ENCODE results near the gene C4BPB. TPM values are rescaled to one million over a fixed set of nuclear protein-coding genes. Genes with fewer than 3 reads are reported as not detected.

The C4BPB gene
- polyA plus RNA-seq, 1 donor = 0.50 TPM

DNA sequence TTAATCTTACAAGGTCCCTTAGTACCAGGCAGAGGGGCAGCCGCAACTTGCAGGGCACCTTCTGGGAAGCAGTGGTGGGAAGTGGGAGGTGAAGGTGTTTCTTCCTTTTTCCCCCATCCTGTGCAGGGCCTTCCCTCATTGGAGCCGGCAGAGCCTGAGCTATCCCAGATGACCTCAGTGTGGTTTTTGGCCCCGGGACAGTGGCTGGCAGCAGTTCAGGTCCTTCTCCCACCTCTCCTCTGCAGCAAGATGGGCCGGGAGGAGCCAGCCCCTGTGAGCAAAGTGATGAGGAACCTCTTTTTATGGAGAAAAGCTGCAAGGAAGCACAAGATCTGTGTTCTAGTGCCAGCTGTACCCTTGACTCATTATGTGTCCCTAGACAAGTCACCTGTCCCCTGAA, 28.8 kb upstream of the C4BPB start:
- no peak for DNase-seq

DNA sequence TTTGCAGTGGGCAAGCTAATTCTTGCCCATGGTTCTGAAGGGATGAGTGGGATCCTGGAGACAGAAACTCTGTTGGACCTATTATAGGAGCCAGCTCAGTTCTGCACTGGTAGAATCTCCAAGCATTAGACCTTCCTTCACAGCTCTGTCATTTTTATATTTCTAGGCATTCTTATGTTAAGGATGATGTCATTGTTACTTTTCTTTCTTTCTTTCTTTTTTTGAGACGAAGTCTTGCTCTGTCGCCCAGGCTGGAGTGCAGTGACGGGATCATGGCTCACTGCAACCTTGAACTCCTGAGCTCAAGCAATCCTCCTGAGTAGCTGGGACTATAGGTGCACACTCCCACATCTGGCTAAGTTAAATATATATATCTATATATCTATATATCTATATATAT, 28.1 kb upstream of the C4BPB start:
- no peak for DNase-seq

DNA sequence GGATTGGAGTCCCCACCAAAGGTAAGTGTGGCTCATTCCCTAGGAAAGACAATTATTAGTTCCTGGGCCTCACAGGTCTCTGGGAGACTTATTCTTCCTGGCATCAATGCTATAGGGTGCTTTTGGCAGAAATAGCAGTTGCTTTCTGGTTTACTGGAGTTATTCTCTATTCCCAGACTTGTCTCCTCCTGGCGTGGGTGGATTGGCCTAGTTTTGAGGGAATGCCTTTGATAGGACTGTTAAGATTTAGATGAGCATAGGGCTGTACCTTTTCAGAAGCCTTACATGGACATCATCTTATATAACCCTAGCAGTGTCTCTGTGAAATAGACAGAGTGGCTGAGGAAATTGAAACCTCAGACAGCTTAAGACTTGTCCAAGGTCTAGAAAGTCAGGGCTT, 26.6 kb upstream of the C4BPB start:
- DNase-seq = no peak

DNA sequence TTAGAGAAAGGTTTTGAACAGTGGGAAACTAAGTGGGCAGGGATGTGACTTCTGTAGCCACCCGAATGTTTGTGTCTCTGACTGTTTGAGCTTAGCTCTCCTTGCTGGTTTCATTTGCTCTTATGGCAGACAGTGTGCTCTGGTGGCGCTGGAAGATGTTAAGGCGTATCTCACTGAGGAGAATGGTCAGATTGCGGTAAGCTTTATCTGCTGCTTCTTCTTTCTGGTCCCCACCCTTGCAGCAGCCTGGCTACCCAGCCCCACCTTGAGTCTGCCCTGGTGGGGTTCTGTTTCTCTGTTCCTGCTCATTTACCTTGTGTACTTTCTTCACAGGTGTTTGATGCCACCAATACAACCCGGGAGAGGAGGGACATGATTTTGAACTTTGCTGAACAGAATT, 25.6 kb upstream of the C4BPB start:
- DNase-seq = no peak

DNA sequence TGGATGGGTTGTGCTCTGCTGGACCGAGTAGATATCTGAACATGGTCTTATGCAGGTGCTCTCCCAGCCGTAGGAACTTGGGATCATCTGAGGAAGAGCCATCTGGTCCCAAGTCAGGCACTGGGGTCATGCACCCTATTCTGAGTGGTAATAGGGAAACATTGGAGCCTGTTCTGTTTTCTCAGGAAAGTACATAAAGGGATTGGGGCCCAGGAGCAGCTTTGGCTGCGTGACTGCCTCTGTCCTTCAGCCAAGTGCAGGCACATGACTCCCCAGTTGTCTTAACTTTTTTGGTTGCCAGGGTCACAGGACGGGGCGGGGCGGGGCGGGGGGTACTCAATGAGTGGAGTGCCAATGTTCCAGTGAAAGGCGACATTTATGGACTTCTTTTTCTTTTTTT, 24.1 kb upstream of the C4BPB start:
- no peak for DNase-seq

DNA sequence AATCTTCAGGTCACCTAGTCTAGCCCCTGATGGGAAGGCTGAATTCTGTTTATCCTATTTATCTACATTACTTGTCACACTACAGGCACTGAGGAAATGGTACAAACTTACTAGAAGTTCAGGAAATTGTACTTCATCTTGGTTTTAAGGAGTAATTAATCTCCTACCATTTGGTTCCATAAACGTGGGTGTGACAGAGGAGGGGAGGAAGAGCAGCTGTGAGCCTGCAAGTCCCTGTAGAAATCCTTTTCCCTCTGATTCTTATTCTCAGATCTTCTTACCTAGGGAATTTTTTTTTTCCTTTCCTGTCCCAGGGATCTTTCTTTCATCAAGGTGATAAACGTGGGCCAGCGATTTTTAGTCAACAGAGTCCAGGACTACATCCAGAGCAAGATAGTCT, 21.5 kb upstream of the C4BPB start:
- DNase-seq = no peak

DNA sequence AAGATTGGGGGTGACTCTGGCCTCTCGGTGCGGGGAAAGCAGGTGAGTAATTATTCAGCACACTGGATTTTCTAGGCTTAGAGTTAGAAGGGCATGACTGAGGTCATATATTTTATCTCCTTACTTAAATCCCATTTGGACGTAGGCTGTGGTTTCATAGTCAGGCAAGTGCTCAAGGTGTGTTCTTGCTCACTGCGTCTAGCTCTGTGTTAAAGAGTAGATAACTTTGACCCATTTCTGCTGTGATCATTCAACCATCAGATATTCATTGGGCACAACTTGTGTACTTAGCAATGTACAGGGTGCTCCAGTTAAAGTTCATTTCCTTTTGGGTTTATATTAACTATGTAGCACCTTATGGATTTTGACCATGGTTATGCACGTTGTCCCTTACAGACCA, 21.0 kb upstream of the C4BPB start:
- DNase-seq = no peak

DNA sequence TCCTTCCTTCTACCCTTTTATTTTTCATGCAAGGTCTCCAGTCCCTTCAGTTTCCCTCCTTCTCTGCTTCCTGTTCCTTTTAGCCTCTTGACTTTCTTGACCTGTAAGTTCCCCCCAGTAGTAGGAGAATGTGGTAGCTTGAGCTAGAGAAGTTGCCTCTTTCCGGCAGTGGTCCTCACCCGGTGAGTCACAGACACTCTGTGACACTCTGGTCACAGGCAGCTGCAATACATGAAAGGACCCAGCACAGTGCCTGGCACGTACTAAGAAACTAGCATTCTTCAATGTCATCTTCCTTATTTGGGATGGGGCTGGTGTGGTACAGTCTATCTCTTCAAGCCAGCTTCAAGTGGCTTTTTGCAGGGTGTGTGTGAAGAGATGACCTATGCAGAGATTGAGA, 19.6 kb upstream of the C4BPB start:
- no peak for DNase-seq

DNA sequence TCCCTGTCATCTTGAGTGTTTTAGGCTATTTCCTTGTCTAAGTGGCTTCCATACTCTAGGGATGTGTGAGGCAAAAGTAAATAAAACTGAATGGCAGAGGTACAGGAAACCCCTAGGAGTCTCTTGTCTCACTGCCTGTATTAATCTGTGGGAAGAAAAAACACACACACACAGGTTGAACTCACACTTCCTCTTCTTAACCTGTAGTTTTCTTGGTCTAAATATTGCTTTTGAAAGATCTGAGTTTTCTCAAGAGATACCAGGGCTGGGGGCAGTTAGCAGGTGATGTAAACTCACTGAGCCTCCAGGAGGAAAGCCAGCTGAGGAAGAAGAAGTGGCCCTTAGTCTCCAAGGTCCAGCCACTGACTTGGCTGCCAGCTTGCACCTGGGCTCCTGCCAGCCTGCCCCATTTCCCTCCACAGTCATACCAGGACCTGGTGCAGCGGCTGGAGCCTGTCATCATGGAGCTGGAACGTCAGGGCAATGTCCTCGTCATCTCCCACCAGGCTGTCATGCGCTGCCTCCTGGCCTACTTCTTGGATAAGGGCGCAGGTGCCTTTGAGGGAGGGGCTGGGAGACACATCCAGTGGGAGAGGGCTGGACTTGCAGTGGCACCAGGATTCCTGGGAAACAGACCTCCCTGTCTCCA, 18.7 kb upstream of the C4BPB start:
- DNase-seq = no peak

DNA sequence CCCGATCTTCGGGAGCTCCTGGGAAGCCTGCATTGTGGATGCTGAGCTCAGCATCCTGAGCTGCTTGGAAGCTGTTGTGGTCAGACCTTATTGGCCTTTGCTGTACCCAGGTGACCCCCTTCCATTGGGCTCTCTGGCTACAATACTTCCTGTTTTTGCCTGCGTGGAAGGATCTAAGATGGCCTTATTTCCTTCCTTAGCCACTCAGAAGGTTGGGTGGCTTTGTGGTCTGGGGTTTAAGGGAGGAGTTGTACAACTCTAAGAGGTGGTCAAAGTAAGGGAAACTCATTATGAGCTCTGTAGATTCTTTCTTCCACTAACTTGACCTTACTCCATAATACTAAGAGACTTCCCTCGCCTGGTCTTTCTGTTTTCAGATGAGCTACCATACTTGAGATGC, 17.8 kb upstream of the C4BPB start:
- no peak for DNase-seq

DNA sequence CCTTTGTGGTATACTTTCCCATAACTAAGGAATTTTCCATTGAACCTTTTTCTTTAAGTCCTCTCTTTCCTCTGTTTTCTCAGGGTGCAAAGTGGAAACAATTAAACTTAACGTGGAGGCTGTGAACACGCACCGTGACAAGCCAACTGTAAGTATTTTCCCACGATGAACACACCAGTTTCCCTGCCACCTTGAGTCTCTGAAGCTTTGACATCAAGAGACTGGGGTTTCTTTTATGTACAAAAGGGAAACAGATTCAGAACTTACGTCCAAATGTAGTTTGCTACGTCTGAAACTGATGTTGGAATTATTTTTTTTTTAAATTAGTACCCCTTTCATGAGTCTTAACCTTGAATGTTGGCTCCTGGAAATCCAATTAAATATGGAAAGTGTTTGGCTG, 17.2 kb upstream of the C4BPB start:
- no peak for DNase-seq

DNA sequence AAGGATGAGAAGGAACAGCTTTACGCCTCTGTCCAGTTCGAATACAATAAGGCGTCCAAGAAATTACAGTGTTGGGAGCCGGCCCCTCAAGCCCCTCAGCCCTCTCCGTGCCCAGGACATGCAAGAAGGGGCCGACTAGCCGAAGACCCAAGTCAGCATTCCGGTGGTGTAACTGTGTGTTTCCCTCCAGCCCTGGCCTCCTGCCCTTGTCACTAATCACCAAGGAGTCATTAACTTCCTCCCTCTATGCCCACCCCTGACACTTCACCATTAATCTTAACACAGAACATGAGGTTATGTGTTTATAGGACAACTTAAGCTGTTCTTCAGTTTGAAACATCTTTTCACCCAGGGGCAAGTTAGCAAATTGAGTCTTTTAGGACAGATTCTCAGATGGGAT, 16.4 kb upstream of the C4BPB start:
- DNase-seq = peak; percentile 50

DNA sequence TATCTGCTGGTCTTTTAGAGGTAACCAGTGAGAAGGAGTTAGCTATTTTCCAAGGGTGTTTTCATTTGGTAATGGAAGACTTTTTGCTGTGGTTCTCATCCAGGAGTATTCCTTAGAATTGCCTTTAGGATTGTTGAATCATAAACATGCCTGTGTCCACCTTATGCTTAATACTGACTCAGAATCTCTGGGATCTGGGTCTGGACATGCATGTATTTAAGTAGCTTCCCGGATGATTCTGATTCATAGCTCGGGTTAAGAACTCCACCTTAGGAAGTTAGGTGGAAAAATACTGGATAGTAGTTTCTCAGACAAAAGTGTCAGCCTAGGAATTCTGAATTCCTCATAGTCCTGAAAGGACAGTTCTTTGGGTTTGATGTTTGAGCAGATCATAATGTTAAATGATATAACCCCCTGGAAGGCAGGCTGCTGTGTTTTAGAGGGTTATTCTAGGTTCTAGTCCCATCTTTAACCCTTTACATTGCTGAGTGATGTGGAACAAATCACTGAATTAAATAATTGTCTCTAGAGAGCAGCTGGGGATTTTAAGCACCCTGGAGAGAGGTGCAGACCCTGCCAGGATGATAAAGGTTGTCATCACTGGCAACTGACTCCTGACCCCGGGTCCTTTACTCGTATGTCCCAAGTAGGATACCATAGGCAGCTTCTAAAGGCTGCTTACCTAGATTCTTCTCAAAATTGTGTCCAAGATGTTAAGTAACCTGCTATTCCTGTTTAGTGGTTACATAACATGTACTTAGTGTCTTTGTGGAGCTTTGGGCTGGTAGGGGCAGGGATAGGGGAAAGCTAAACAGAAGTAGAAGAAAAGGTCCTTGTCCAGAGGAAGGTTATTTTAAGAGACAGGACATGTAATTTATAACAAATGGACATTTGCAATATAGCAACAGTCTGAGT, 14.5 kb upstream of the C4BPB start:
- no peak for DNase-seq

DNA sequence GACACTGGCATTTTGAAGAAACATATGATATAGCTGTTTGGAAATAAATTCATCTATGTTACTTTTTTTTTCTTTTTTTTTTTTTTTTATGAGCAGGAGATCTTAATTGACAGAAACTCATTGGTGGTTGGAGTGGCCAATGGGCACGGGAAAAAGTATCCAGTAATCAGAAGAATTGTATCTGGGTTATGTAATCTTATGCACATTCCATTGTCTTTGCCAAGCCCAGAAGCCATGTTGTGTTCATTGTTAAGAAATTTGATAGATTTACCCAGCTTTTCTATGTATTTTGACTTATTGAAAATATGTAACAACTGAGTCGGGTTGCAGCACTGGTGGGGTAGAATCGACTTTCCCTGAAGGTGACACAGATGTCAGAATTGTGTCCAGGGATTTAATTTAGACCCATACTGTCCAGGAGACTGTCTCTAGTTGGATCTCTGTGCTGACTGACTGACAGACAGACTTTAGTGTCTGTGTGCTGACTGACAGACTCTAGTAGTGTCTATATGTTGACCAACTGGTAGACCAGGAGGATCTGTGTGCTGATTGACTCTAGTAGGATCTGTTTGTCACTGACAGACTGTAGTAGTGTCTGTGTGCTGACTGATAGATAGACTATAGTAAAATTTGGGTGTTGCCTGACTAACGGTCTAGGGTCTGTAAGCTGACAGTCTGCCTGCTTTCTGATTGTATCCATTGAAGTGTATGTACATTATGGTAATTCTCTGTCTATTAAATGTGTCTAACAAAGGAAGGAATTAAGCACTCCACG, 12.3 kb upstream of the C4BPB start:
- no peak for DNase-seq

DNA sequence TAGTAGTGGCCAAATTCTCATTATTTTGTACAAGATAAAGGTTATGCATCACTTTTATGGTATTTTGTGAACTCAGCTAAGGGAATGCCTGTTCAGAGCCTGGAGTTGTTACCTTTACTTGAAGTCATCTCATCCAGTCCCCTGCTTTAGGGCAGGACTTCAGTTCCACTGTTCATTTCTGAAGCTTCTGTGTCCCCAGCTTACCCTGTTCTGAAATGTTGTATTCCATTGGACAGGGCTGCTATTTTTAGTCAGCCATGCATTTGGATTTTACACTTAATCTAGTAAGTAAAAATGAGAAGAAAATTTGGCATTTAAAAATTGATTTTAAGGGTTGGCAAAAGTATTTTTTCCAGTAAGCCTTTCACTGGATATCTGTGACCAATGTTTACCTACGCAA, 11.6 kb upstream of the C4BPB start:
- DNase-seq = no peak

DNA sequence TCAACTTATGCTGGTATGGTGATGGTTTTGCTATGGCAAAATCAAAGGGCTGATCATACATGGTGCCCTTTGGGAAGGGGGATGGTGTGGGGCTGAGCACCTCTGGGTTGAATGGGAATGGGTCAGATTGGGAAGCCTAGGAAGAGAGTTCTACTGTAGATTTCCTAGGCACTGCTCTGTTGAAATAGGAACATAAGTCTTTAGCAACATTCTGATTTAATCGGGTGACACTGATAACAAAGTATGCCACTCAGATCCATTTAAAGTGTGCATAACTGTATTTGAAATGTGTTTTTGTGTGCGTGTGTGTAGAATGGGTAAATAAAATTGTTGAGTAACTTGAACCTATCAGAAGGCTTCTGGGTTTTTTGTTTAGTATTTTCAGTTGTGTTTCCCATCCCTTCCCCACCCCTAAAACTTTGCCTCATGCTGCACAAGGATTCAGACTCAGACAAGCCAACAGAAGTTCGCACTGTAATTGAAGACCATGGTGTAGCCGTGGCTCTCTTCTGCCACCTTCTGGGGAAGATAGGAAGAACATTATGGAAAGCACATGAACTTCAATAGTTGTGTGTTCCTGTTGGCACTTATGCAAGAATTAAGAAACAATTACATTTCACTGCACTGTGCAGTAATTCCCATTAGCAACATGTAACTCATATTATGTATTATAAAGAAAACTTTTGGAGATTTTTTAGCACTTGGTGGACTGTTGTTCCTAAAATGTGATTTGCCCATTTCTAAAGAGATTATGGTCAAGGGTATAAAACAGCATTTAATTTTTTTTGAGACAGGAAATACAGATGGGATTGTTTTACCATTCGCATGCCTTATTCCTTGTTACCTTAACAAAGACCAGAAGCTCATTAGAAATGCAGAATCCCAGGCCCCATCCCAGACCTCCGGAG, 10.9 kb upstream of the C4BPB start:
- DNase-seq = peak; percentile 87

DNA sequence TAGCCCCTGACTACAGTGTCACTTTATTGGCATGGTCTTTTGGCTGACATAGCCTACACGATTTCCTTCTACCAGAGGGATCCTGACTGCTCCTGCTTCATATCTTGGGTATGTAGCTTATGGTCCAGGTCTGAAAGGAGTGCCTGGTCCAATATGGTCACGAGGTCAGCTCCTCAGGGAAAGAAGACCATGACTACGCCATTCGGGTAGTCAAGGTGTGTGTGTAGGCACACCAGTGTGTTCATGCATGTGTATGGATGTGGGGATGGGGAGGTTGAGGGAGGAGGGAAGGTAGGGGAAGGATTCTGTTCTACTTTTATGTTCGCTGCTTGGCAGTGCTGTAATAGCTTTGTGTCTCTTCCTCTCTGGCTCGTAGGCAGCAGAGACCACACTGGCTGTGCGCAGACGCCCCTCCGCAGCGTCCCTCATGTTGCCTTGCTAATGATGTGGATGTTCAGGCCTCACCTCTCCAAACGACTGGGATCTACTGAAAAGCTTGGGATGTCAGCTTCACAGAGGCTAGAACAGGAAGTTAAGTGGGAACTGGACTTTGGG, 10.0 kb upstream of the C4BPB start:
- DNase-seq = no peak

DNA sequence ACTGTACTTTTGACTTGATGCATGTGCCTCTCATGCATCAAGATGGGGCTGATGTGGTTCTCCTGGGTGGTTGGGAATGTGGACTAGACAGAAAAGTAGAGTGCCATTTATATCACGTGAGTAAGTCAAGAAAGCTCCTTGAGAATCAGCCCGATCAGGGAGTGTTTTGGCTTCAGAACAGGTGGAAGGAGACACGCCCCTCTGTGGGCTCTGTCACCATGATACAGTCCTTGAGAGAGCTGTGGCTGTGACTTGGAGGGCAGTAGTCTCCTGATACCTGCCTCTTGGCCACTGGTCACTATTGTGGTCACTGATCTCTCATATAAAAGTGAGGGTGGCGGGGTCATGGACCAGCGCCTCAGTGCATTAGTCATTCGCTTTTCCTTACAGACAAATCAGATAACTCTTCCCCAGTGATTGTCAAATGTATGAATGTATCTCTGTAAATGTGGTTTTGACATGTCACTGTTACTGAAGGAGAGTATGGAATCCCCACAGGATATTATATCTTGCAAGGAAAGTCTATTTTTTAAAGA, 8.9 kb upstream of the C4BPB start:
- no peak for DNase-seq

DNA sequence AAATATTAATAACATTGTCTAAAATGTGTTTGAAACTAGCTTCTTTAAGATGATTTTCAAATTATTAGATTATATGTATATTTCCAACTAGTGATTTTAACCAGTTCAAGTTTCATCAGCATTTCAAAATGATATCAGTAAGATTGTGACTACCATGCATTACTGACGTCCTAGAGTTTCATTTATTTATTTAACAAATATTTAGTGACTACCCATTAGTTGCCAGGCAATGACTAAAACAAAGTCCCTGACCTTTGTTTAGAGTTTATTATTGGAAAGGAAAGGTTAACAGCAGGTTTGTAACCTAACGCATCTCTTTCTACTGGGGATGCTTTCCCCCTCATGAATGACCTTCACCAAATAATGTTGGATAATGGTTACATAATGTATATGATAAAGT, 7.6 kb upstream of the C4BPB start:
- no peak for DNase-seq

DNA sequence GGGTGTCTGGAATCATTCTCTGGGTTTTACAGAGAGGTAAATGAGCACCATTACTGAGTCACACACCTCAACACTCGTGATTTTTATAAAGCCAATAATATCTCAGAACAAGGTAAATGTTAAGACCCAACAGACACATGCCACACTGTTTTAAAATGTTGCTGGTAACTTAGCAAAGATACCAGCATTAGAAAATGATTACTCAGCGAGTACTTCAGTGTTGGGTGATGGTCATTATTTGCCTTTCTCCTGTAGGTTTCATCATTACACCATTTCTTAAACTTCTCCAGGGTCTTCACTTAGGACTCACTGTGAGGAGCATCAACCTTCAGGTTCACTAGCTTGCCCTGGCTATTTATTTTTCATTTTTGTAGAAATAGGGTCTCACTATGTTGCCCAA, 6.9 kb upstream of the C4BPB start:
- no peak for DNase-seq

DNA sequence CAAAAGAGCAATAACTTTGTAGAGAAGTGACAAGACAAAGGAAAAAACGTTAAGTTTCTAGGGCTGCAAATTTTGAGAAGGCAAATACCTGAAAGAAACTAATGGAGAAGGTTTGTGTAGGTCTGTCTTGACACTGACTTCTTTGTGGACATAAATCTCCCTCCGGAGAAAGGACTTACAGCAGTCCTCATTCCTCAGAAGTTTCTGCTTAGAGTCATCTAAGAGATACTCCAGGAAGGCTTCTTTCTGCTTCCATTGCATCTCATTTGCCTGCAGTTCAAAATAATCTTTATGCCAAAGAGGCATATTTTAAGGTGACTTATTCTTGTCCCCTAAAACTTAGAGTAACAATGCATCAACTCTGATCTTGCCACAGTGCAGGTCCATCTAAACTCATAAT, 4.4 kb upstream of the C4BPB start:
- DNase-seq = no peak
